ENCODE data around the gene DLL4.

DLL4 gene

GRCh38 chr15:40968290-40969085 lies 39.3 kb downstream of the DLL4 start:
- Histone ChIP-seq H3K36me3 (ENCODE audit: control insufficient read depth, insufficient read depth, low read length) (no peaks in the 10 kb centered on the region), H3K27ac (ENCODE audit: low read depth, low read length) (no peak overlapping the region), H3K9ac (ENCODE audit: low read length) (no peak overlapping the region), H3K4me1 (ENCODE audit: control insufficient read depth, insufficient read depth, low read length) (peaks cover 34% of the 10 kb centered on the region), H3K4me3 (ENCODE audit: low read depth, low read length) (no peak overlapping the region), H3K27me3 (ENCODE audit: control insufficient read depth, insufficient read depth, low read length) (no peaks in the 10 kb centered on the region), H3K9me3 (ENCODE audit: control insufficient read depth, insufficient read depth, low read depth, low read length) (no peaks in the 10 kb centered on the region)

DNA sequence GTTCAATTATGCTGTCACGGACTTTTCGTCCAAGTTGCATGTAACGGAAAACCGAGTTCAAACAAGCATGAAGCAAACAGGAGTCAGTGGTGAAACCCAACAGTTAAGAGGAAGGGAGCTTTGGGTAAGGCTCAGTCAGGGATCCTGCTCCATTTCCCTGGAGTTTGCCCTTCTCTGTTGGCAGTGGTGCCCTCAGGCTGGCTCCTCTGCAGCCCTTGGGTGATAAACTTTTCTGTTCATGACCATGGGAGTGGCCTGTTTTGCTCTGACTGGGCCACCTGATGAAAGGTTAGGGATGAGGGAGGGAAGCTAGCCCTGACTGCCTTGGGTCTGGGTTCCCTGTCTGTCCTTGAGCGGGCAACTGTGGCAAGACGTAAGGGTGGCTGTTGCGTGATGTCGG lies 40.2 kb downstream of the DLL4 start:
- H3K4me1 ChIP-seq (ENCODE audit: control insufficient read depth, insufficient read depth, low read length): peaks cover 34% of the 10 kb centered on the region
- no peak overlapping the region for H3K27ac ChIP-seq (ENCODE audit: low read depth, low read length)
- H3K27me3 ChIP-seq (ENCODE audit: control insufficient read depth, insufficient read depth, low read length): no peaks in the 10 kb centered on the region
- no peak overlapping the region for H3K4me3 ChIP-seq (ENCODE audit: low read depth, low read length)
- no peaks in the 10 kb centered on the region for H3K9me3 ChIP-seq (ENCODE audit: control insufficient read depth, insufficient read depth, low read depth, low read length)
- H3K36me3 ChIP-seq (ENCODE audit: control insufficient read depth, insufficient read depth, low read length): no peaks in the 10 kb centered on the region
- no peak overlapping the region for H3K9ac ChIP-seq (ENCODE audit: low read length)

GRCh38 chr15:40974879-40975278 lies 45.7 kb downstream of the DLL4 start:
- Histone ChIP-seq H3K4me3 (ENCODE audit: low read depth, low read length) (no peak overlapping the region), H3K9ac (ENCODE audit: low read length) (no peak overlapping the region), H3K36me3 (ENCODE audit: control insufficient read depth, insufficient read depth, low read length) (peaks cover 44% of the 10 kb centered on the region), H3K4me1 (ENCODE audit: control insufficient read depth, insufficient read depth, low read length) (peaks cover 9% of the 10 kb centered on the region), H3K27ac (ENCODE audit: low read depth, low read length) (no peak overlapping the region), H3K27me3 (ENCODE audit: control insufficient read depth, insufficient read depth, low read length) (no peaks in the 10 kb centered on the region), H3K9me3 (ENCODE audit: control insufficient read depth, insufficient read depth, low read depth, low read length) (no peaks in the 10 kb centered on the region)

GRCh38 chr15:40976819-40977218 lies 47.7 kb downstream of the DLL4 start:
- Histone ChIP-seq H3K4me3 (ENCODE audit: low read depth, low read length) (no peak overlapping the region), H3K27ac (ENCODE audit: low read depth, low read length) (no peak overlapping the region), H3K9me3 (ENCODE audit: control insufficient read depth, insufficient read depth, low read depth, low read length) (no peaks in the 10 kb centered on the region), H3K4me1 (ENCODE audit: control insufficient read depth, insufficient read depth, low read length) (peaks cover 9% of the 10 kb centered on the region), H3K9ac (ENCODE audit: low read length) (no peak overlapping the region), H3K27me3 (ENCODE audit: control insufficient read depth, insufficient read depth, low read length) (no peaks in the 10 kb centered on the region), H3K36me3 (ENCODE audit: control insufficient read depth, insufficient read depth, low read length) (peaks cover 63% of the 10 kb centered on the region)

DNA sequence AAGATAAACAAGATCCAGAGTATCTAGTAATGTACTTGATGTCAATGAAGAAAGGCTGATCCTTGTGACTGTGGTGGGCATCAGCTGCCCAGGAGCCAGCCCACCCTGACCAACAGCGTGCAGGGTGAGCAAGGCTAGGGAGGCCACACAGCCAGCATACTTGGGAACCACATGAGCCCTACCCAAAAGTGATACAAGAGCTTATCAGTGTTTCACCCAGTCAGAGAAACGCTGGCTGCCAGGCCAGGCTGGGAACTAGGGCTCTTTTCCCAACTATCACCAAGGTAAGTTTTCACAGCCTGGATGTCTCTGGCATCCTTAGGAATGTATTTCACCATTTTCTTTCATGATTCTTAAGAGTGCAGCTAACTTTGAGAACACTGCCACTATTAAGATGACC lies 49.0 kb downstream of the DLL4 start:
- H3K9ac ChIP-seq (ENCODE audit: low read length): no peak overlapping the region
- no peaks in the 10 kb centered on the region for H3K9me3 ChIP-seq (ENCODE audit: control insufficient read depth, insufficient read depth, low read depth, low read length)
- peaks cover 77% of the 10 kb centered on the region for H3K36me3 ChIP-seq (ENCODE audit: control insufficient read depth, insufficient read depth, low read length)
- H3K27me3 ChIP-seq (ENCODE audit: control insufficient read depth, insufficient read depth, low read length): no peaks in the 10 kb centered on the region
- no peak overlapping the region for H3K27ac ChIP-seq (ENCODE audit: low read depth, low read length)
- H3K4me1 ChIP-seq (ENCODE audit: control insufficient read depth, insufficient read depth, low read length): no peaks in the 10 kb centered on the region
- H3K4me3 ChIP-seq (ENCODE audit: low read depth, low read length): no peak overlapping the region

- Histone ChIP-seq H3K4me1 (ENCODE audit: control insufficient read depth, insufficient read depth, low read length) (no peaks in the 10 kb centered on the region), H3K9me3 (ENCODE audit: control insufficient read depth, insufficient read depth, low read depth, low read length) (no peaks in the 10 kb centered on the region), H3K9ac (ENCODE audit: low read length) (no peak overlapping the region), H3K27ac (ENCODE audit: low read depth, low read length) (no peak overlapping the region), H3K4me3 (ENCODE audit: low read depth, low read length) (no peak overlapping the region), H3K27me3 (ENCODE audit: control insufficient read depth, insufficient read depth, low read length) (no peaks in the 10 kb centered on the region), H3K36me3 (ENCODE audit: control insufficient read depth, insufficient read depth, low read length) (peaks cover 81% of the 10 kb centered on the region)
These were observed 49.4 kb downstream of the DLL4 start for GRCh38 chr15:40978562-40978961.

DNA sequence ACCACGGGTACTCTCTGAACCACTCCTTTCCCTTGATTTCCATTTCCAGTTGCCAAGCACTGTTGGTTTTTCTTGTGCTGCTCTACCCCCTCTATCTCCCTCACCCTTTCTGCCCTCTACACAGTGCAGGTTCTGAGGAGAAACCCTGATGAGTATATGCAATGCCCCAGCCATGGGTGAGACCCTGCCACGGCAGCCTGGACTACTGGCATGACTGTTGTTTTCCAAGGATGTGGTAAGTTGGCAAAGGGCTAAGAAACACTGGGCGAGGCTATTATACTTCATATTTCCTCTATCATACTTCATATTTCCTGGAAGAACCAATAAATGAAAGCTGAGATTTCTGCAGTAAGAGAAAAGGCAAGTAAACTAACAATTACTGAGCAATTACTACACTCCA lies 52.0 kb downstream of the DLL4 start:
- H3K4me1 ChIP-seq (ENCODE audit: control insufficient read depth, insufficient read depth, low read length): no peaks in the 10 kb centered on the region
- no peak overlapping the region for H3K27ac ChIP-seq (ENCODE audit: low read depth, low read length)
- no peak overlapping the region for H3K4me3 ChIP-seq (ENCODE audit: low read depth, low read length)
- H3K9ac ChIP-seq (ENCODE audit: low read length): no peak overlapping the region
- H3K27me3 ChIP-seq (ENCODE audit: control insufficient read depth, insufficient read depth, low read length): no peaks in the 10 kb centered on the region
- peaks cover 97% of the 10 kb centered on the region for H3K36me3 ChIP-seq (ENCODE audit: control insufficient read depth, insufficient read depth, low read length)
- H3K9me3 ChIP-seq (ENCODE audit: control insufficient read depth, insufficient read depth, low read depth, low read length): no peaks in the 10 kb centered on the region

GRCh38 chr15:40982855-40983254 lies 53.7 kb downstream of the DLL4 start:
- Histone ChIP-seq H3K9ac (ENCODE audit: low read length) (no peak overlapping the region), H3K9me3 (ENCODE audit: control insufficient read depth, insufficient read depth, low read depth, low read length) (no peaks in the 10 kb centered on the region), H3K27me3 (ENCODE audit: control insufficient read depth, insufficient read depth, low read length) (no peaks in the 10 kb centered on the region), H3K27ac (ENCODE audit: low read depth, low read length) (no peak overlapping the region), H3K36me3 (ENCODE audit: control insufficient read depth, insufficient read depth, low read length) (peaks cover 100% of the 10 kb centered on the region), H3K4me1 (ENCODE audit: control insufficient read depth, insufficient read depth, low read length) (no peaks in the 10 kb centered on the region), H3K4me3 (ENCODE audit: low read depth, low read length) (no peak overlapping the region)

GRCh38 chr15:40984406-40984805 lies 55.3 kb downstream of the DLL4 start:
- Histone ChIP-seq H3K9ac (ENCODE audit: low read length) (no peak overlapping the region), H3K4me3 (ENCODE audit: low read depth, low read length) (no peak overlapping the region), H3K9me3 (ENCODE audit: control insufficient read depth, insufficient read depth, low read depth, low read length) (no peaks in the 10 kb centered on the region), H3K27me3 (ENCODE audit: control insufficient read depth, insufficient read depth, low read length) (no peaks in the 10 kb centered on the region), H3K36me3 (ENCODE audit: control insufficient read depth, insufficient read depth, low read length) (peaks cover 96% of the 10 kb centered on the region), H3K4me1 (ENCODE audit: control insufficient read depth, insufficient read depth, low read length) (no peaks in the 10 kb centered on the region), H3K27ac (ENCODE audit: low read depth, low read length) (no peak overlapping the region)

DNA sequence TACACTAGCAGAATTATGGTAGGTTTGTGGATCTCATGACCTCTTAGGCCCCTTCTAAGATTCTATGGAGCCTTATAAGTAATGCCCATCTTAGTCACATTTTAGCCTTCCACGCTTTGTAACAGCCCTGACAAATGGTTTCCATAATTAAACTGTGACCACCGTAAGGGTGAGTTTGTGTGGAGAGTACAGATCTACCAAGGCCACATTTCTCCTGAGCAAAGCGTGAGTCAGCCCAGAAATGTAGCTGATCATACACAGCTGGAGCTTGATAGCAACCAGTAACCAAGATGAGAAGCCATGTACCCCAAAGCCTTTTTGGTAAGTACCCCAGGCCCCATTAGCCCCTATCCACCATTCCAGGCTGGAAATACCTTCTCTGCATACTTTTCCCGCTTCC lies 55.8 kb downstream of the DLL4 start:
- no peak overlapping the region for H3K27ac ChIP-seq (ENCODE audit: low read depth, low read length)
- no peak overlapping the region for H3K9ac ChIP-seq (ENCODE audit: low read length)
- H3K4me1 ChIP-seq (ENCODE audit: control insufficient read depth, insufficient read depth, low read length): no peaks in the 10 kb centered on the region
- H3K36me3 ChIP-seq (ENCODE audit: control insufficient read depth, insufficient read depth, low read length): peaks cover 91% of the 10 kb centered on the region
- no peaks in the 10 kb centered on the region for H3K9me3 ChIP-seq (ENCODE audit: control insufficient read depth, insufficient read depth, low read depth, low read length)
- H3K4me3 ChIP-seq (ENCODE audit: low read depth, low read length): no peak overlapping the region
- H3K27me3 ChIP-seq (ENCODE audit: control insufficient read depth, insufficient read depth, low read length): no peaks in the 10 kb centered on the region

GRCh38 chr15:40985541-40986330 lies 56.6 kb downstream of the DLL4 start:
- peaks cover 89% of the 10 kb centered on the region for H3K36me3 ChIP-seq (ENCODE audit: control insufficient read depth, insufficient read depth, low read length)
- H3K9ac ChIP-seq (ENCODE audit: low read length): no peak overlapping the region
- no peak overlapping the region for H3K4me3 ChIP-seq (ENCODE audit: low read depth, low read length)
- no peaks in the 10 kb centered on the region for H3K9me3 ChIP-seq (ENCODE audit: control insufficient read depth, insufficient read depth, low read depth, low read length)
- no peak overlapping the region for H3K27ac ChIP-seq (ENCODE audit: low read depth, low read length)
- H3K27me3 ChIP-seq (ENCODE audit: control insufficient read depth, insufficient read depth, low read length): no peaks in the 10 kb centered on the region
- no peaks in the 10 kb centered on the region for H3K4me1 ChIP-seq (ENCODE audit: control insufficient read depth, insufficient read depth, low read length)

Data from HUES6 (cell line).